Uterus (tissue), 2 donors: ENCODE results near the gene INTS1.

Experiments
- POLR2A ChIP-seq, 2 donors: fragments of 450-650 bp; IDR thresholded peaks; one replicate each; pipeline ENCODE4 v1.6.1; 2016; ENCODE audit warnings: antibody characterized with exemption in 2 of 2, mild to moderate bottlenecking in 1 of 2, moderate library complexity in 1 of 2
- TF ChIP-seq, protein P1 (sequence below), 4 experiments: fragments of 200-600 bp in 2 of 4; fragments of 450-650 bp in 2 of 4; sonication (generic) in 2 of 4; IDR thresholded peaks; one replicate each; pipeline ENCODE4 v1.5.1; 2016 to 2019; ENCODE audit warnings: antibody characterized with exemption in 4 of 4, mild to moderate bottlenecking in 2 of 4, moderate library complexity in 1 of 4

DNA sequence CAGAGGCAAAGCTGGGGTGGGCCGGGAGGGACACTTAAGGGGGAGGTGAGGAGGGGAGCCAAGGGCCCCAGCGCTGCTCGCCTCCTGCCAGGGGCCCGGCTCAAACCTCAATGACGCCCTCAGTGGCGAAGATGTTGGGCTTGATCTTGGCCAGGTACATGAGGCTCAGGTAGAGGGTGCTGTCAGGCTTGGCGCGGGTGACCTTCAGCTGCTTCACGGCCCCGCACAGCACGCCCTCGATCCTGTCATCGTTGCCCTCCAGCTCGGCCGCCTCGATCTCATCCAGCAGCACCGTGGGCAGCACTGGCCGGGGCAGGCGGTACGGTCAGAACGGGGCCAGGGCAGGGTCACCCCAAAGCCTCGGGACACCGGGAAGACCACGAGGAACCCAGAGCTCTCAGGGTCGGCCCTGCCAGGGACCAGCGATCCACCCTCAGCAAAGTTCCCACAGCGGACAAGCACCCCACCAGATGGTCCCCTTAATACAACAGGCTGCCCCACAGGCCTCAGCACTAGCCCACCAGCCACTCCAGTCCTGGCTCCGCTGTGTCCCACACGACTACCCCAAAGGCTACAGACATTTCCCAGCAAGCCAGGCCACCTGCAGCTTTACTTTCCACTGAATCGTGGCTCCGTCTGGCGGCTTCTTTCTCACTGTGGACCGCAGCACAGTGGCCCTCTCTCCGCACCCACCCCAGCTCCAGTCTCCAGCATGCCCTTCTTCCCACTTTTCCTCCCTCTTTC lies 4.0 kb downstream of the INTS1 start:
- no peak for TF ChIP-seq POLR2A (IDR thresholded peaks at IDR 0.05)
- TF ChIP-seq, protein P1, sequence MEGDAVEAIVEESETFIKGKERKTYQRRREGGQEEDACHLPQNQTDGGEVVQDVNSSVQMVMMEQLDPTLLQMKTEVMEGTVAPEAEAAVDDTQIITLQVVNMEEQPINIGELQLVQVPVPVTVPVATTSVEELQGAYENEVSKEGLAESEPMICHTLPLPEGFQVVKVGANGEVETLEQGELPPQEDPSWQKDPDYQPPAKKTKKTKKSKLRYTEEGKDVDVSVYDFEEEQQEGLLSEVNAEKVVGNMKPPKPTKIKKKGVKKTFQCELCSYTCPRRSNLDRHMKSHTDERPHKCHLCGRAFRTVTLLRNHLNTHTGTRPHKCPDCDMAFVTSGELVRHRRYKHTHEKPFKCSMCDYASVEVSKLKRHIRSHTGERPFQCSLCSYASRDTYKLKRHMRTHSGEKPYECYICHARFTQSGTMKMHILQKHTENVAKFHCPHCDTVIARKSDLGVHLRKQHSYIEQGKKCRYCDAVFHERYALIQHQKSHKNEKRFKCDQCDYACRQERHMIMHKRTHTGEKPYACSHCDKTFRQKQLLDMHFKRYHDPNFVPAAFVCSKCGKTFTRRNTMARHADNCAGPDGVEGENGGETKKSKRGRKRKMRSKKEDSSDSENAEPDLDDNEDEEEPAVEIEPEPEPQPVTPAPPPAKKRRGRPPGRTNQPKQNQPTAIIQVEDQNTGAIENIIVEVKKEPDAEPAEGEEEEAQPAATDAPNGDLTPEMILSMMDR (IDR thresholded peaks at IDR 0.05): no peak
